DMS 273 treated with DMSO at 0.1 percent for 48 hours (cell line): ENCODE data around the gene RPH3AL.
"Not testable (repeated sequence)": the region's sequence is repeated elsewhere in the genome, so short reads cannot be mapped to it uniquely, and the experiment has no call there.

Source experiments
- DNase-seq: peaks from one replicate; lab custom pipeline; 2025; lab: John Stamatoyannopoulos, UW

The RPH3AL gene

GRCh38 chr17:379531-380465 is 27.2 kb upstream of the RPH3AL start:
- no peak for DNase-seq

GRCh38 chr17:378068-378467 is 25.5 kb upstream of the RPH3AL start:
- DNase-seq: no peak

GRCh38 chr17:376936-377863 is 24.6 kb upstream of the RPH3AL start:
- DNase-seq: no peak

GRCh38 chr17:373613-374230 is 21.1 kb upstream of the RPH3AL start:
- no peak for DNase-seq

GRCh38 chr17:372157-373152 is 19.8 kb upstream of the RPH3AL start:
- no peak for DNase-seq

- no peak for DNase-seq
These were observed 19.0 kb upstream of the RPH3AL start for GRCh38 chr17:371583-371982.

GRCh38 chr17:367656-368055 is 15.0 kb upstream of the RPH3AL start:
- DNase-seq: not testable (repeated sequence)

- DNase-seq: not testable (repeated sequence)
These were observed 14.3 kb upstream of the RPH3AL start for GRCh38 chr17:366657-367615.

- no peak for DNase-seq
These were observed 12.2 kb upstream of the RPH3AL start for GRCh38 chr17:364766-365165.

GRCh38 chr17:364308-364707 is 11.7 kb upstream of the RPH3AL start:
- DNase-seq: no peak

- no peak for DNase-seq
These were observed 10.1 kb upstream of the RPH3AL start for GRCh38 chr17:362721-363120.

- DNase-seq: no peak
These were observed 7.6 kb upstream of the RPH3AL start for GRCh38 chr17:360092-360750.

- no peak for DNase-seq
These were observed 6.0 kb upstream of the RPH3AL start for GRCh38 chr17:358491-359151.

GRCh38 chr17:357644-358043 is 5.0 kb upstream of the RPH3AL start:
- DNase-seq: no peak

GRCh38 chr17:356671-357434 is 4.2 kb upstream of the RPH3AL start:
- DNase-seq: no peak

GRCh38 chr17:354651-355556 is 2.3 kb upstream of the RPH3AL start:
- no peak for DNase-seq

GRCh38 chr17:353838-354234 is 1.2 kb upstream of the RPH3AL start:
- no peak for DNase-seq
